Measurements from ENCODE around the gene TRABD.

The TRABD gene

GRCh38 chr22:50221410-50222300 is 35.9 kb downstream of the TRABD start:
- H3K4me3 ChIP-seq (ENCODE audit: control insufficient read depth, low read depth, low read length), result no peak overlapping the region
- TF ChIP-seq CTCF (conservative IDR thresholded peaks at IDR 0.05; ENCODE audit: control insufficient read depth, insufficient read depth, low read depth, low read length), result no peak

GRCh38 chr22:50222508-50222907 is 36.8 kb downstream of the TRABD start:
- TF ChIP-seq CTCF (conservative IDR thresholded peaks at IDR 0.05; ENCODE audit: control insufficient read depth, insufficient read depth, low read depth, low read length), result no peak
- DNase-seq (ENCODE audit: low read depth), result no peak
- H3K4me3 ChIP-seq (ENCODE audit: control insufficient read depth, low read depth, low read length), result no peak overlapping the region

More at GRCh38 chr22:50221410-50222300, 35.9 kb downstream of the TRABD start:
- DNase-seq (ENCODE audit: low read depth), result no peak

DNA sequence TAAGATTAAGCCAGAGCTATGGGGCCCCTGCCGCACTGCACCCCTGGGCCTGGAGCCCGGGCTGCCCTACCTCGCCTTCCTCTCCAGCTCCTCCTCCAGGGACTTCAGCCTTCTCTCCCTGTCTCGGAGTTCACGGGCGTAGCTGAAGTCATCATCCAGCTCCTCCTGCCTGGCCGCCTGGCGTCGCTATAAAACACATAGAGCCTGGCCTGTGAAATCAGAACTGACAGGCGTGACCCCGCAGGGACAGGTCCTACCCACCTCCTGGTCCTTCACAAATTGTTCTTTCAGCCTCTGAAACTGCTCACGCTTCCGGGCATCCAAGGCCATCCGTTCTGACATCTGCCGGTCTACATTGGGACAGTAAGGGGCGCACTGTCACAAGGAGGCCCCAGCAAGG is 38.4 kb downstream of the TRABD start:
- no peak for TF ChIP-seq CTCF (conservative IDR thresholded peaks at IDR 0.05; ENCODE audit: control insufficient read depth, insufficient read depth, low read depth, low read length)
- no peak overlapping the region for H3K4me3 ChIP-seq (ENCODE audit: control insufficient read depth, low read depth, low read length)
- no peak for DNase-seq (ENCODE audit: low read depth)

DNA sequence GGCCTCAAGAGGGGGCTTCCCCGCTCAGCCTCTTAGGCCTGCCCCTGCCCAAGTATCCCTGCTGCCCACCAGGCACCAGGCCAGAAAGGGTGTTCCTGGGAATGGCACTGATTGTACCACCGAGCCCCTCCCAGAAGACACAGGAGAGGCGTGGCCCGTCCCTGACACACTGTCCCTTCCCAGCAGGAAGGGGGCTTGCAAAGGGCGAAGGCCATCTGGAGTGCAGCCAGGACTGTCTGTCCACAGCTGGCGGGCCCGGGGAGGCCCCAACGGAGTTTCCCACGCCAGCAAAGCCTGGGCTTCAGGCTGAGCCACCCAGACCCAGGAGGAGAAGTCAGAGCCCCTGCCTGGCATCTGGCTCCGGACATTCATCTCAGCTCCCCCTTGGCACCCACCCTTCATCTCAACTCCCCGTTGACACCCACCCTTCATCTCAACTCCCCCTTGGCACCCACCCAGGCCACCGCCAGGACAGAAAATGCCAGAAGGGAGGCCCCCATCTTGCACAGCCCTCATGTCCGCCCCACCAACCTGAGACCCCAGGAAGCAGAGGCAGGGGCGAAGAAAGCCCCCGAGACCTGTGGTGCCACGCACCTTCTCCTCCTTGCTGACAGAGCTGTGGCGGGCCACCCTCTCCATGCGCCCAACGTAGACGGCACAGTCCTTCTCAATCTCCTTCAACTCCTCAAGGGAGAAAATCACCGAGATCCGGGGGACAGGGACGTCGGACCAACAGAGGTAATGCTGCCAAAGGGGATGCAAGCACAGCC is 39.7 kb downstream of the TRABD start:
- no peak for DNase-seq (ENCODE audit: low read depth)
- TF ChIP-seq CTCF (conservative IDR thresholded peaks at IDR 0.05; ENCODE audit: control insufficient read depth, insufficient read depth, low read depth, low read length), result no peak
- no peak overlapping the region for H3K4me3 ChIP-seq (ENCODE audit: control insufficient read depth, low read depth, low read length)

- no peak overlapping the region for H3K4me3 ChIP-seq (ENCODE audit: control insufficient read depth, low read depth, low read length)
- no peak for TF ChIP-seq CTCF (conservative IDR thresholded peaks at IDR 0.05; ENCODE audit: control insufficient read depth, insufficient read depth, low read depth, low read length)
- no peak for DNase-seq (ENCODE audit: low read depth)
Observed at GRCh38 chr22:50226063-50226874, 40.6 kb downstream of the TRABD start.

- no peak for DNase-seq (ENCODE audit: low read depth)
- H3K4me3 ChIP-seq (ENCODE audit: control insufficient read depth, low read depth, low read length), result no peak overlapping the region
- no peak for TF ChIP-seq CTCF (conservative IDR thresholded peaks at IDR 0.05; ENCODE audit: control insufficient read depth, insufficient read depth, low read depth, low read length)
Observed at GRCh38 chr22:50226875-50227165, 41.1 kb downstream of the TRABD start.

All from fibroblast of mammary gland (primary cell).